Right atrium auricular region (tissue), 2 donors: ENCODE measurements around the gene KAT7. TPM values are rescaled to one million over a fixed set of nuclear protein-coding genes. Genes with fewer than 3 reads are reported as not detected.

Experiments used
- DNase-seq: peaks from one replicate; pipeline ENCODE4 v3.0.0-alpha.2; 2019; ENCODE audit warnings: low spot score
- H3K27ac ChIP-seq, 2 donors: fragments of 200-600 bp; sonication (generic); 1 replicate in 1 of 2; 2 replicates in 1 of 2; pipeline ENCODE4 v1.5.1; 2016 to 2019
- H3K27me3 ChIP-seq, 2 donors: fragments of 200-600 bp; sonication (generic); one replicate each; pipeline versions ENCODE4 v1.5.1 to v1.6.0; 2017 to 2019
- H3K36me3 ChIP-seq: fragments of 200-600 bp; sonication (generic); one replicate; pipeline ENCODE4 v1.5.1; 2016
- H3K4me1 ChIP-seq, 2 donors: fragments of 200-600 bp; sonication (generic); one replicate each; pipeline versions ENCODE4 v1.5.1 to v1.6.0; 2017 to 2019
- H3K4me3 ChIP-seq, 2 donors: fragments of 200-600 bp; sonication (generic); 1 replicate in 1 of 2; 2 replicates in 1 of 2; pipeline ENCODE4 v1.5.1; 2017 to 2019; ENCODE audit warnings: mild to moderate bottlenecking in 1 of 2, moderate library complexity in 1 of 2
- H3K9me3 ChIP-seq, 2 donors: fragments of 200-600 bp; sonication (generic); one replicate each; pipeline ENCODE4 v1.5.1; 2019
- CTCF ChIP-seq, 2 donors: fragments of 200-600 bp; sonication (generic); IDR thresholded peaks; one replicate each; pipeline ENCODE4 v1.5.1; 2019; ENCODE audit warnings: antibody characterized with exemption in 2 of 2
- total RNA-seq, 2 donors: library from RNA; depleted of rRNA; stranded (reverse); fragments of >200 nt; gene quantifications; one replicate each; pipeline ENCODE4 v1.1.0, GENCODE V29; 2016

The KAT7 gene
- total RNA-seq, 2 donors from 2014 or later: 30.5 to 38.2 TPM

GRCh38 chr17:49777563-49777962 is 10.9 kb upstream of the KAT7 start:
- H3K4me1 ChIP-seq: peaks cover 0 to 40% of the 10 kb centered on the region in 2 donors
- no peak overlapping the region for H3K27ac ChIP-seq

DNA sequence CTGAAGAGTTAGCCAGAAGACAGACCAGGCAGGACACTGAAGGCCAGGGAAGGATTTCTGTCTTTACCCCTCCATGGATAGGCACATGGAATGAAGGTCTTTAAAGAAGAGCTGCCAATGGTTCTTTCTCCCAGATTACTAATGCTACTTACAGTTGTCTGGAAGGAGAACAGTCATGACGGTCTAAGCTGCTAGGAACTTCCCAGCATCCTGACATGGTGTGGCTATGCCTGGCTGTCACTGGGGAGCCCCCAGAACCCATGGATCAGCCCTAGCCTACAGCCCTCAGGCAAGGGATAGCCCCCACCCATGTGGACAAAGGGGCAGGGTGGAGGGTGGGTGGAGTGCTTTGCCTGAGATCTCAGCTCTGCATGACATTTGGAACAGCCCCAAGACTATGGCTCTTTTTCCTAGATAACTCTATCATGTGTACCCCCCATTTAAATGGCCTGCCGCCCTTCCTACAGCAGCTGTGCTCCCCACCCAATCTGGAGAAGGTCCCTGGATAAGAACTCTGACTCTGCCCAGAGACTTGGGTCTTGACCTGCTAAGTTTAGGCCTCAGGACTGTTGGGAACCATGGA is 9.2 kb upstream of the KAT7 start:
- Histone ChIP-seq H3K4me3 (no peak overlapping the region), H3K9me3 (no peaks in the 10 kb centered on the region), H3K27ac (peak overlapping the region; percentile 29 to 44), H3K36me3 (no peaks in the 10 kb centered on the region), H3K4me1 (peaks cover 0 to 57% of the 10 kb centered on the region in 2 donors), H3K27me3 (no peaks in the 10 kb centered on the region)
- DNase-seq: no peak
- TF ChIP-seq CTCF (IDR thresholded peaks at IDR 0.05): no peak

More at GRCh38 chr17:49777563-49777962, 10.9 kb upstream of the KAT7 start:
- no peak overlapping the region for H3K4me3 ChIP-seq
- H3K36me3 ChIP-seq: no peaks in the 10 kb centered on the region
- no peak for TF ChIP-seq CTCF (IDR thresholded peaks at IDR 0.05)
- no peak for DNase-seq
- no peaks in the 10 kb centered on the region for H3K9me3 ChIP-seq
- H3K27me3 ChIP-seq: no peaks in the 10 kb centered on the region

DNA sequence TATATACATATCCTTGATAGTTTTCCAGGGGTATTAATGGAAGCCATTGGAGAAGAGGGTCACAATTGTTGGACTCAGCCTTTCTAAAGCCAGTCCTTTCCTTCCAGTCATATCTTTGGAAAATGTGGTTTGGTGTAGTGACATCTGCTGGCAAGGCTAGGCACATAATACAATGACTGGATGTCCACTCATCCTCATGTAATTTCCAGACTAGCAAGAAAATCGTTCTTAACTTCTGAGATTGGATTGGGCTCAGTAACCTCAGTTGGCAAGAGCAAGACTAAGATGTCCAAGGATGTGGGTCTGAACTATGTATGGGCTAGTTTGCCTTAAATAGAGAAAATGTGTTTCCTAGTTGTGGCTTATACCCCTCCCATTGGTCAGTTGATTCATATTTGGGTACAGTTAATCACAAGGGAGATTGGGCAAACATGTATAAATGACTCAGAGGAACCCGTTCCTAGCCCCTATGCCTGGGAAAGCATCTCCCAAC is 8.7 kb upstream of the KAT7 start:
- DNase-seq: no peak
- no peak overlapping the region for H3K4me3 ChIP-seq
- no peaks in the 10 kb centered on the region for H3K36me3 ChIP-seq
- H3K27me3 ChIP-seq: no peaks in the 10 kb centered on the region
- H3K27ac ChIP-seq: peak overlapping the region in 1 of 2 donors; percentile 44
- no peaks in the 10 kb centered on the region for H3K9me3 ChIP-seq
- peak; percentile 28 to 73 for TF ChIP-seq CTCF (IDR thresholded peaks at IDR 0.05)
- peaks cover 0 to 61% of the 10 kb centered on the region in 2 donors for H3K4me1 ChIP-seq

- H3K27ac ChIP-seq: peak overlapping the region; percentile 44 to 64
- no peak overlapping the region for H3K4me3 ChIP-seq
- no peaks in the 10 kb centered on the region for H3K9me3 ChIP-seq
- no peak for DNase-seq
- H3K4me1 ChIP-seq: peaks cover 0 to 45% of the 10 kb centered on the region in 2 donors
- H3K36me3 ChIP-seq: no peaks in the 10 kb centered on the region
- no peaks in the 10 kb centered on the region for H3K27me3 ChIP-seq
- no peak for TF ChIP-seq CTCF (IDR thresholded peaks at IDR 0.05)
Measured at GRCh38 chr17:49783071-49783715, 5.3 kb upstream of the KAT7 start.

DNA sequence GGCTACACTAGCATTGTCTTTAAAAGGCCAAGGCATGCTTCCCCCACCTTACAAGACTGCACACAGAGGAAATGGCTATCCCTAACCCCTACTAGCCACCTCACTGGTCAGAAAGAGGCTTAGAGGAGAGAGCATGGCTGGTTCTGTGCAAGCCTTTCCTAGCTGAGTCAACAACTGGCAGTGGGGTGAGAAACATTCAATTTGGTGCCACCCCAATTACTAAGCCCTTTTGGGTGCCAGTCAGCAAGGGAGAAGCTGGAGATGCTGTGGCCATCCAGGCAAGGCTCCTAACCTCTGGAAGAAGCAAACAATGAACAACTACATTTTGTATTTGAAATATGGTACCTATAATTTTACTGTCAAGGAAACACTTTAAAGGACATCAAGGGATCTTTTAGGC is 4.7 kb upstream of the KAT7 start:
- no peaks in the 10 kb centered on the region for H3K9me3 ChIP-seq
- no peaks in the 10 kb centered on the region for H3K27me3 ChIP-seq
- peak overlapping the region in 1 of 2 donors; percentile 64 for H3K27ac ChIP-seq
- H3K4me1 ChIP-seq: peaks cover 0 to 45% of the 10 kb centered on the region in 2 donors
- no peaks in the 10 kb centered on the region for H3K36me3 ChIP-seq
- no peak for TF ChIP-seq CTCF (IDR thresholded peaks at IDR 0.05)
- no peak overlapping the region for H3K4me3 ChIP-seq
- DNase-seq: no peak
